Measurements from ENCODE around the gene EDAR. TPM values are rescaled to one million over a fixed set of nuclear protein-coding genes. Genes with fewer than 3 reads are reported as not detected.

Gene EDAR
- total and polyA plus RNA-seq, 10 of the 15 experiments (the other 5 are each of a cell fraction or from before 2014, with no cell fraction given), result 0.04 TPM; not detected in 9

GRCh38 chr2:108971661-108972566 is 17.1 kb downstream of the EDAR start:
- H3K4me2 ChIP-seq (ENCODE audit: control insufficient read depth, insufficient read depth), result no peak overlapping the region
- CTCF ChIA-PET, result no interaction called here
- no peak for TF ChIP-seq REST (IDR thresholded peaks at IDR 0.05; ENCODE audit: low read depth, low read length)
- no peak for TF ChIP-seq NKRF (conservative IDR thresholded peaks at IDR 0.05)
- no peak for TF ChIP-seq SMARCA5 (IDR thresholded peaks at IDR 0.05)
- TF ChIP-seq MEF2B (IDR thresholded peaks at IDR 0.05; ENCODE audit: partially characterized antibody, poor library complexity, severe bottlenecking), result no peak
- TF ChIP-seq PAX8 (IDR thresholded peaks at IDR 0.05), result no peak
- TF ChIP-seq HSF1 (IDR thresholded peaks at IDR 0.05; ENCODE audit: low read depth, low read length), result no peak
- no peak for TF ChIP-seq TCF12 (IDR thresholded peaks at IDR 0.05; ENCODE audit: low read depth, low read length)
- no peak for TF ChIP-seq MTA3 (IDR thresholded peaks at IDR 0.05; ENCODE audit: borderline replicate concordance, low read length)
- TF ChIP-seq CHD4 (IDR thresholded peaks at IDR 0.05), result no peak
- no peak for TF ChIP-seq CHD2 (IDR thresholded peaks at IDR 0.05; ENCODE audit: borderline replicate concordance, low read depth, low read length)
- no peak for TF ChIP-seq BRCA1 (IDR thresholded peaks at IDR 0.05; ENCODE audit: low read depth, low read length)
- no peak for TF ChIP-seq EZH2 (IDR thresholded peaks at IDR 0.05; ENCODE audit: borderline replicate concordance, control insufficient read depth, low read depth, low read length)
- TF ChIP-seq ETV6 (conservative IDR thresholded peaks at IDR 0.05 in 1 of 2, IDR thresholded peaks at IDR 0.05 in 1 of 2; ENCODE audit: borderline replicate concordance in 1 of 2, low read depth in 1 of 2), result no peak
- TF ChIP-seq PML (IDR thresholded peaks at IDR 0.05; ENCODE audit: low read length), result no peak

More at GRCh38 chr2:108971661-108972566, 17.1 kb downstream of the EDAR start:
- ATAC-seq (no peak), DNase-seq (ENCODE audit: low read depth, low spot score) (no peak), FAIRE-seq (no peak)
- intact Hi-C loops (cut with micrococcal nuclease; ENCODE audit: unreplicated experiment), result no loop called here
- H3K27me3 ChIP-seq (replicated peaks in 1 of 2; ENCODE audit: control insufficient read depth in 2 of 2, insufficient read depth in 2 of 2, low read length in 1 of 2), result peaks cover 0 to 3% of the 10 kb centered on the region in 2 experiments; a peak in 3 of 4 replicates
- in situ Hi-C loops (cut with MboI), result no loop called here
- H3K9me3 ChIP-seq (replicated peaks; ENCODE audit: control insufficient read depth, insufficient read depth, low read length), result no peaks in the 10 kb centered on the region
- no peak overlapping the region for H3K9ac ChIP-seq (ENCODE audit: control insufficient read depth, insufficient read depth, low read length)
- no peak overlapping the region for H2AFZ ChIP-seq (ENCODE audit: control insufficient read depth, low read depth, low read length)
- BruUV-seq (replicated peaks), result no TSS peak
- H3K4me3 ChIP-seq, result no peak overlapping the region
- no peaks in the 10 kb centered on the region for H3K79me2 ChIP-seq (ENCODE audit: control insufficient read depth, insufficient read depth, low read length)
- RAD21 ChIA-PET (ENCODE audit: unreplicated experiment), result no interaction called here
- H3K4me1 ChIP-seq (ENCODE audit: control insufficient read depth, insufficient read depth, low read length), result no peaks in the 10 kb centered on the region
- H3K36me3 ChIP-seq (ENCODE audit: control insufficient read depth in 2 of 2, insufficient read depth in 2 of 2, low read length in 1 of 2), result no peaks in the 10 kb centered on the region
- SMC1A ChIA-PET (ENCODE audit: uncharacterized antibody, unreplicated experiment), result no interaction called here
- H3K27ac ChIP-seq (ENCODE audit: control insufficient read depth, insufficient read depth), result no peak overlapping the region
- 36% methylated on average over 22 of the region's 22 CpGs for WGBS (ENCODE audit: insufficient coverage, insufficient replicate concordance, low lambda C conversion rate, missing lambda C conversion rate)
- H4K20me1 ChIP-seq (ENCODE audit: control insufficient read depth, insufficient read depth), result no peaks in the 10 kb centered on the region
- POLR2A ChIA-PET, result no interaction called here
